ENCODE measurements around the gene PEAK1.
A peak's percentile ranks its signal among the peaks of the same experiment; 100 is the strongest.
"Not testable (repeated sequence)": the region's sequence is repeated elsewhere in the genome, so short reads cannot be mapped to it uniquely, and the experiment has no call there.

Gene PEAK1

GRCh38 chr15:77425104-77425503 is 5.2 kb upstream of the PEAK1 start:
- DNase-seq: no peak

- no peak for DNase-seq
Measured at GRCh38 chr15:77421370-77421700, 1.4 kb upstream of the PEAK1 start.

- DNase-seq: peak; percentile 22
Measured at GRCh38 chr15:77420610-77421369, 886 bp upstream of the PEAK1 start, which contains the start of gene HMG20A. TSS of gene HMG20A (plus strand) at chr15:77420888. CDS start at chr15:77458408, 37,520 bp downstream.

- DNase-seq: peak; percentile 46
Measured at GRCh38 chr15:77418966-77419835, 703 bp downstream of the PEAK1 start.

GRCh38 chr15:77418391-77418965 is 1.4 kb downstream of the PEAK1 start:
- DNase-seq: no peak

GRCh38 chr15:77417602-77418001 is 2.3 kb downstream of the PEAK1 start:
- no peak for DNase-seq

GRCh38 chr15:77416954-77417353 is 3.0 kb downstream of the PEAK1 start:
- DNase-seq: no peak

GRCh38 chr15:77416148-77416455 is 3.8 kb downstream of the PEAK1 start:
- DNase-seq: no peak

GRCh38 chr15:77415450-77416147 is 4.3 kb downstream of the PEAK1 start:
- DNase-seq: no peak

- DNase-seq: no peak
Measured at GRCh38 chr15:77414789-77415442, 5.0 kb downstream of the PEAK1 start.

- no peak for DNase-seq
Measured at GRCh38 chr15:77413699-77414349, 6.1 kb downstream of the PEAK1 start.

GRCh38 chr15:77412972-77413698 is 6.8 kb downstream of the PEAK1 start:
- DNase-seq: no peak

GRCh38 chr15:77411619-77411976 is 8.3 kb downstream of the PEAK1 start:
- no peak for DNase-seq

- no peak for DNase-seq
Measured at GRCh38 chr15:77410701-77411618, 8.9 kb downstream of the PEAK1 start.

GRCh38 chr15:77410157-77410500 is 9.8 kb downstream of the PEAK1 start:
- not testable (repeated sequence) for DNase-seq

GRCh38 chr15:77409259-77410156 is 10.4 kb downstream of the PEAK1 start:
- DNase-seq: no peak

GRCh38 chr15:77406846-77407245 is 13.1 kb downstream of the PEAK1 start:
- no peak for DNase-seq

- not testable (repeated sequence) for DNase-seq
Measured at GRCh38 chr15:77406173-77406759, 13.6 kb downstream of the PEAK1 start.
